K562 (cell line): ENCODE data around the gene DENND2A. TPM values are rescaled to one million over a fixed set of nuclear protein-coding genes. Genes with fewer than 3 reads are reported as not detected.

Experiments used
- ATAC-seq: fragments of 200-7000 bp; cut with Tn5 transposase; 3 replicates; pipeline ENCODE4 v1.9.1; 2020; ENCODE audit warnings: moderate library complexity
- BruUV-seq: library from RNA; stranded (reverse); fragments of 400-500 nt; replicated peaks from 2 replicates; lab custom pipeline; 2021; lab: Mats Ljungman, UMichigan
- CTCF ChIA-PET: fragments of 300-600 bp; formaldehyde crosslinking; extraction: SDS; loops from one replicate; lab custom pipeline; 2021; ENCODE audit warnings: low intra/inter-chr PET ratio; lab: Yijun Ruan, JAX
- POLR2A ChIA-PET: fragments of 300-600, 350-650 bp; sonication (Branson Sonifier 250); formaldehyde crosslinking; extraction: SDS; loops from one replicate; lab custom pipeline; 2021; ENCODE audit warnings: antibody characterized with exemption, inconsistent platforms; lab: Yijun Ruan, JAX
- DNase-seq, 4 experiments: peaks; one replicate each; pipeline versions ENCODE4 v3.0.0 to v3.0.0-alpha.2; 2011 to 2018; ENCODE audit warnings: low spot score in 3 of 4, mixed read lengths in 3 of 4; ENCODE audit errors: extremely low read depth in 1 of 4
- FAIRE-seq: peaks from 2 replicates; lab custom pipeline; 2011; peaks lifted over from hg19 to GRCh38; lab: Jason Lieb, UNC
- H2AFZ ChIP-seq: 2 replicates; pipeline ENCODE4 v1.6.0; 2011; ENCODE audit warnings: low read depth, low read length, control low read depth, inconsistent platforms
- H3K27ac ChIP-seq: fragments of 200-600 bp; 3 replicates; pipeline ENCODE4 v1.8.0; 2011; ENCODE audit warnings: low read depth, mild to moderate bottlenecking, control low read depth, inconsistent platforms, low read length, moderate library complexity, mixed read lengths; ENCODE audit errors: extremely low read depth
- H3K27me3 ChIP-seq, 2 experiments: fragments of 300-600 bp in 1 of 2; 2 replicates in 1 of 2; 3 replicates in 1 of 2; pipeline versions ENCODE4 v1.6.0 to v1.8.0; 2011; ENCODE audit warnings: inconsistent platforms in 2 of 2, low read length in 2 of 2, mild to moderate bottlenecking in 1 of 2, mixed read lengths in 1 of 2, moderate library complexity in 1 of 2; ENCODE audit not compliant: control insufficient read depth in 2 of 2, insufficient read depth in 2 of 2
- H3K36me3 ChIP-seq: fragments of 300-600 bp; 3 replicates; pipeline ENCODE4 v1.8.0; 2011; ENCODE audit warnings: mild to moderate bottlenecking, low read length, inconsistent platforms; ENCODE audit not compliant: control insufficient read depth, insufficient read depth
- H3K4me1 ChIP-seq, 2 experiments: fragments of 200-600 bp in 1 of 2; replicated peaks in 1 of 2; 2 replicates in 1 of 2; 3 replicates in 1 of 2; pipeline versions ENCODE4 v1.5.1 to v1.8.0; 2011; ENCODE audit warnings: inconsistent platforms in 2 of 2, low read length in 2 of 2, mild to moderate bottlenecking in 1 of 2, mixed read lengths in 1 of 2, moderate library complexity in 1 of 2; ENCODE audit not compliant: control insufficient read depth in 2 of 2, insufficient read depth in 2 of 2
- H3K4me2 ChIP-seq: 2 replicates; pipeline ENCODE4 v1.6.1; 2011; ENCODE audit warnings: low read length, control low read depth, inconsistent platforms, mixed read lengths; ENCODE audit not compliant: insufficient read depth
- H3K4me3 ChIP-seq: fragments of 200-600 bp; sonication (generic), shearing (Covaris generic); 2 replicates; pipeline ENCODE4 v1.5.1; 2016; ENCODE audit warnings: control low read depth, inconsistent platforms
- H3K79me2 ChIP-seq: fragments of 200-600 bp; 3 replicates; pipeline ENCODE4 v1.8.0; 2011; ENCODE audit warnings: low read length, inconsistent platforms; ENCODE audit not compliant: control insufficient read depth, insufficient read depth
- H3K9ac ChIP-seq, 2 experiments: 2 replicates each; pipeline versions ENCODE4 v1.6.0 to v1.6.1; 2011; ENCODE audit warnings: low read depth in 2 of 2, low read length in 2 of 2, control low read depth in 1 of 2, inconsistent platforms in 1 of 2, mild to moderate bottlenecking in 1 of 2, mixed read lengths in 1 of 2; ENCODE audit not compliant: insufficient read depth in 1 of 2
- H3K9me1 ChIP-seq: one replicate; pipeline ENCODE4 v1.6.0; 2011; ENCODE audit warnings: inconsistent platforms, mild to moderate bottlenecking, low read length, moderate library complexity; ENCODE audit not compliant: control insufficient read depth, insufficient read depth
- H3K9me3 ChIP-seq: replicated peaks from 2 replicates; pipeline ENCODE4 v1.5.1; 2011; ENCODE audit warnings: low read depth, low read length, inconsistent platforms; ENCODE audit not compliant: control insufficient read depth, insufficient read depth
- H4K20me1 ChIP-seq: replicated peaks from 2 replicates; pipeline ENCODE4 v1.6.1; 2011; ENCODE audit warnings: low read length, inconsistent platforms, mixed read lengths; ENCODE audit not compliant: control insufficient read depth, insufficient read depth
- ARHGAP35 ChIP-seq: fragments of 450-650 bp; IDR thresholded peaks from 2 replicates; pipeline ENCODE4 v1.6.1; 2018; ENCODE audit not compliant: partially characterized antibody
- CBX2 ChIP-seq: fragments of 200-600 bp; sonication (generic); IDR thresholded peaks from one replicate; pipeline ENCODE4 v1.6.1; 2012; ENCODE audit warnings: mild to moderate bottlenecking, low read length, inconsistent platforms; ENCODE audit not compliant: insufficient read depth, poor library complexity, severe bottlenecking
- MED1 ChIP-seq: sonication (generic); formaldehyde crosslinking; IDR thresholded peaks from 2 replicates; pipeline ENCODE4 v1.8.1; 2023; ENCODE audit warnings: missing genetic modification reagents, borderline replicate concordance
- PCBP1 ChIP-seq: fragments of 200-400 bp; formaldehyde crosslinking; IDR thresholded peaks from 2 replicates; pipeline ENCODE4 v1.6.1; 2018; ENCODE audit warnings: mild to moderate bottlenecking, low read depth, low read length; ENCODE audit not compliant: poor library complexity, severe bottlenecking
- RB1 ChIP-seq: fragments of 450-650 bp; IDR thresholded peaks from 2 replicates; pipeline ENCODE4 v1.6.1; 2017; ENCODE audit warnings: low read depth, mild to moderate bottlenecking
- RBM15 ChIP-seq: fragments of 200-400 bp; formaldehyde crosslinking; IDR thresholded peaks from 2 replicates; pipeline ENCODE4 v1.6.1; 2018; ENCODE audit warnings: mild to moderate bottlenecking, low read length, moderate library complexity; ENCODE audit not compliant: insufficient read depth
- ZBTB7A ChIP-seq: IDR thresholded peaks from 2 replicates; pipeline ENCODE4 v1.6.1; 2011; ENCODE audit warnings: low read depth, mild to moderate bottlenecking, low read length, moderate library complexity, borderline replicate concordance; ENCODE audit not compliant: control insufficient read depth
- ZNF263 ChIP-seq: sonication (generic); formaldehyde crosslinking; IDR thresholded peaks from 2 replicates; pipeline ENCODE4 v1.8.0; 2022; ENCODE audit warnings: mild to moderate bottlenecking, missing genetic modification reagents, borderline replicate concordance
- ZNF280A ChIP-seq: fragments of 450-650 bp; IDR thresholded peaks from 2 replicates; pipeline ENCODE4 v1.6.1; 2018; ENCODE audit warnings: mild to moderate bottlenecking, low read depth; ENCODE audit not compliant: partially characterized antibody
- ZNF398 ChIP-seq: fragments of 250-450 bp; sonication (Bioruptor Pico); IDR thresholded peaks from 2 replicates; pipeline ENCODE4 v1.8.0; 2021; ENCODE audit warnings: moderate library complexity, mild to moderate bottlenecking, inconsistent platforms
- ZNF41 ChIP-seq: fragments of 250-450 bp; sonication (Bioruptor Pico); conservative IDR thresholded peaks from 2 replicates; pipeline ENCODE4 v1.4.0; 2020; ENCODE audit warnings: mild to moderate bottlenecking
- ZNF444 ChIP-seq: fragments of 250-450 bp; sonication (Bioruptor Pico); IDR thresholded peaks from 2 replicates; pipeline ENCODE4 v1.4.0; 2020; ENCODE audit warnings: mild to moderate bottlenecking, moderate library complexity
- WGBS: fragments of 100-300 bp; shearing (Covaris generic); methylation state at CpG from one replicate; pipeline ENCODE4 v1.1.6; 2016; ENCODE audit warnings: low coverage, mixed read lengths; ENCODE audit not compliant: insufficient coverage; ENCODE audit errors: missing lambda C conversion rate; 5-methylcytosine and 5-hydroxymethylcytosine counted together
- in situ Hi-C: fragments of 300-500 bp; cut with MboI; formaldehyde crosslinking; loops from 4 replicates; pipeline ENCODE4 v1.15.0; 2018; ENCODE audit warnings: inconsistent platforms, mixed read lengths
- intact Hi-C: fragments of 100-400 bp; cut with micrococcal nuclease; formaldehyde crosslinking; loops from 2 replicates; pipeline ENCODE4 v1.14.2; 2022
- polyA plus RNA-seq, 8 experiments: library from polyadenylated mRNA; depleted of rRNA in 4 of 8; stranded (reverse) in 5 of 8; unstranded in 3 of 8; fragments of >200 nt; fragmentation: Nextera tagmentation in 2 of 8; fragmentation: Illumina TruSeq in 1 of 8; extraction: Ambion mirVana in 2 of 8; extraction: Trizol in 1 of 8; gene quantifications; 2 replicates each; pipeline versions ENCODE4 v1.2.1 to v1.2.3, GENCODE V29; 2011 to 2014; ENCODE audit warnings: inconsistent platforms in 1 of 8, missing spikeins in 1 of 8
- total RNA-seq, 7 experiments: library from RNA; depleted of rRNA in 6 of 7; stranded (reverse); fragments of >200 nt in 6 of 7; fragmentation: Illumina TruSeq in 2 of 7; extraction: Trizol in 2 of 7; gene quantifications; 2 replicates each; pipeline versions ENCODE4 v1.2.1 to v1.2.3, GENCODE V29; 2011 to 2021; ENCODE audit warnings: low replicate concordance in 1 of 7
- TF ChIP-seq, protein P1 (sequence below): sonication (generic); formaldehyde crosslinking; IDR thresholded peaks from 2 replicates; pipeline ENCODE4 v1.8.1; 2022; ENCODE audit warnings: missing genetic modification reagents

DENND2A gene
- total and polyA plus RNA-seq, 9 of the 15 experiments (the other 6 are each of a cell fraction or from before 2014, with no cell fraction given), result not detected

DNA sequence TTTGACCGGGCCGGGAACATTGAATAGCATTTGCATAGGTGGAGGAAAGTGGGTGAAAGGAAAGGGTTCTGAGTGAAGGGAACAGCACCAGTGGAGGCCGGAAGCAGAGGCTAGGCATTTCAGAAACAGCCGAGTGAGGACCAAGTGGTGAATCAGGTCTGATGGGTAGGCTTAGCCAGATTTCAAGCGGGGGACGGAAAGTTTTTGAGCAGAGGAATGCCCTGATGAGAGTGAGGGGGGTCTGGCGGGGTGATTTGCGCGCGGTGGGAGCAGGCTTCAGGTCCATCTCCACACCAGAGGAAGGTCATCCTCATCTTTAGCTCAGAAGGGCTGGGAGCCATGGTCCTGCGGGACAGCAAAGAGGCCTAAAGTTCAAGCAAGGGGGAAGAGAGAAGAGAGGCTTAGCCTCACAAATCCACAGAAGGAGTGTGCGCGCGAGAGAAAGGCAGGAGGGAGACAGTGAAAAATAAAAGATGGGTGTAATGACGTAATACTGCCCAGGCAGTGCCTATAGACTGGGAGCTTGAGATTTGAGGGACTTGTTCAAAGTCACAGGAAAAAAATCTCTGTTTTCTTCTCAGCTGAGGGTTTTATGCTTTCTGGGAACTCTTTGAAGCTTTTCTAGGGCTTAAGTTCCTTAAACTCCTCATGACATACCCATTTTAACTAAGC, 1.0 kb upstream of the DENND2A start (continued):
- TF ChIP-seq, protein P1, sequence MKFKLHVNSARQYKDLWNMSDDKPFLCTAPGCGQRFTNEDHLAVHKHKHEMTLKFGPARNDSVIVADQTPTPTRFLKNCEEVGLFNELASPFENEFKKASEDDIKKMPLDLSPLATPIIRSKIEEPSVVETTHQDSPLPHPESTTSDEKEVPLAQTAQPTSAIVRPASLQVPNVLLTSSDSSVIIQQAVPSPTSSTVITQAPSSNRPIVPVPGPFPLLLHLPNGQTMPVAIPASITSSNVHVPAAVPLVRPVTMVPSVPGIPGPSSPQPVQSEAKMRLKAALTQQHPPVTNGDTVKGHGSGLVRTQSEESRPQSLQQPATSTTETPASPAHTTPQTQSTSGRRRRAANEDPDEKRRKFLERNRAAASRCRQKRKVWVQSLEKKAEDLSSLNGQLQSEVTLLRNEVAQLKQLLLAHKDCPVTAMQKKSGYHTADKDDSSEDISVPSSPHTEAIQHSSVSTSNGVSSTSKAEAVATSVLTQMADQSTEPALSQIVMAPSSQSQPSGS (CRISPR knock-in tag), result 0 out of 2 replicates have a peak, but pooled peaks have one; percentile 25
- TF ChIP-seq ARHGAP35 (no peak), RBM15 (no peak), ZNF280A (no peak)
- TF ChIP-seq, all 486 proteins: peak for 5

- Histone ChIP-seq H4K20me1 (peaks cover 10% of the 10 kb centered on the region; the same call in 1 of the 2 replicates), H3K9me3 (no peaks in the 10 kb centered on the region), H3K9ac (no peak overlapping the region), H3K4me3 (no peak overlapping the region), H3K36me3 (no peaks in the 10 kb centered on the region), H3K9me1 (no peaks in the 10 kb centered on the region), H3K4me2 (no peak overlapping the region), H3K4me1 (peaks cover 0 to 16% of the 10 kb centered on the region in 2 experiments; a peak in 2 of 5 replicates), H3K79me2 (no peaks in the 10 kb centered on the region), H3K27ac (no peak overlapping the region), H2AFZ (no peak overlapping the region), H3K27me3 (peaks cover 60 to 91% of the 10 kb centered on the region in 2 experiments)
- in situ Hi-C loops (no loop called here), intact Hi-C loops (no loop called here)
- 35% methylated on average over 35 of the region's 74 CpGs for WGBS
- CTCF ChIA-PET, result interaction anchor here (0.5 kb wide), 1 partner anchor 141 kb away, joined by 3 read pairs; no protein-coding TSS in a partner anchor
- no TSS peak for BruUV-seq
- POLR2A ChIA-PET, result no interaction called here
- ATAC-seq (no peak), DNase-seq (no peak), FAIRE-seq (no peak)
- TF ChIP-seq ZBTB7A (peak; percentile 10; the same call in 1 of the 2 replicates), MED1 (CRISPR knock-in tag) (0 out of 2 replicates have a peak, but pooled peaks have one; percentile 65), RB1 (no peak), CBX2 (peak; percentile 14), ZNF398 (CRISPR knock-in tag) (no peak), ZNF444 (CRISPR knock-in tag) (no peak), ZNF41 (CRISPR knock-in tag) (no peak), PCBP1 (no peak), ZNF263 (CRISPR knock-in tag) (no peak)
Observed at GRCh38 chr7:140640060-140640637, 464 bp downstream of the DENND2A start.
